Activated CD8-positive, alpha-beta memory T cell treated with anti-CD3 and anti-CD28 coated beads for 36 hours (primary cell): ENCODE data around the gene GABRA5. TPM values are rescaled to one million over a fixed set of nuclear protein-coding genes. Genes with fewer than 3 reads are reported as not detected.
"Not testable (repeated sequence)": the region's sequence is repeated elsewhere in the genome, so short reads cannot be mapped to it uniquely, and the experiment has no call there.

Experiments
- CTCF ChIA-PET: fragments of 350-600 bp; sonication (Branson Sonifier 250); formaldehyde crosslinking; loops from one replicate; lab custom pipeline; 2021; ENCODE audit warnings: antibody characterized with exemption; lab: Charles Lee
- POLR2A ChIA-PET: fragments of 350-600 bp; sonication (Branson Sonifier 250); formaldehyde crosslinking; loops from one replicate; lab custom pipeline; 2021; ENCODE audit warnings: antibody characterized with exemption; lab: Charles Lee
- total RNA-seq, 2 experiments: library from RNA; stranded (reverse); gene quantifications; one replicate each; pipeline ENCODE4 v1.2.3, GENCODE V29; 2021

GABRA5 gene
- total RNA-seq, 2 experiments from 2014 or later: not detected

DNA sequence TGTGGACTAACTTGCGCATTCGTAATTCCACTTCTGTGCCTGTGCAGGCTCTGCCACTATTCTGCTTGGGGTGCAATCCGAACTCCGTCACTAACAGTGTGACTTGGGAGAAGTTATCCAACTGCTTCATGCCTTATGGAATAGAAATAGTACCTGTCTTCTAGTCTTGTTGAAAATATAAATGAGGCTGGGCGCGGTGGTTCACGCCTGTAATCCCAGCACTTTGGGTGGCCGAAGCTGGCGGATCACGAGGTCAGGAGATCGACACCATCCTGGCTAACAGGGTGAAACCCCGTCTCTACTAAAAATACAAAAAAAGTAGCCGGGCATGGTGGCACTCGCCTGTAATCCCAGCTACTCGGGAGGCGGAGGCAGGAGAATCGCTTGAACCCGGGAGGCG lies 28.5 kb downstream of the GABRA5 start:
- POLR2A ChIA-PET, CTCF ChIA-PET: not testable (repeated sequence)

DNA sequence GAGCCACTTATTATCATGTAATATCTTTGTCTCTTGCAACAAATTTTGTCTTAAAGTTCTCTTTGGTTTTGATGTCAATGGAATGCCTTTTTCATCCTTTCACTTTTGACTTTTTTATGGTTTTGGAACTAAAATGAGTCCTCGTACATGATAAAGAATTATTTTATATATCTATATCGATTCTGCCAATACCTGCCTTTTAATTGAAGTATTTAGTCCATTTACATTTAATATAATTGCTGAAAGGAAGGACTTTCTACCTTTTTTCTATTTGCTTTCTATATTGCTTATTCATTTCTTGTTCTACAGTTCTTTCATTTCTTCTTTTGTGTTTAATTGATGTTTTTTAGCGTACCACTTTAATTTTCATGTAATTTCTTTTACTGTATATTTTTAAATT lies 32.8 kb downstream of the GABRA5 start:
- CTCF ChIA-PET: no interaction called here

DNA sequence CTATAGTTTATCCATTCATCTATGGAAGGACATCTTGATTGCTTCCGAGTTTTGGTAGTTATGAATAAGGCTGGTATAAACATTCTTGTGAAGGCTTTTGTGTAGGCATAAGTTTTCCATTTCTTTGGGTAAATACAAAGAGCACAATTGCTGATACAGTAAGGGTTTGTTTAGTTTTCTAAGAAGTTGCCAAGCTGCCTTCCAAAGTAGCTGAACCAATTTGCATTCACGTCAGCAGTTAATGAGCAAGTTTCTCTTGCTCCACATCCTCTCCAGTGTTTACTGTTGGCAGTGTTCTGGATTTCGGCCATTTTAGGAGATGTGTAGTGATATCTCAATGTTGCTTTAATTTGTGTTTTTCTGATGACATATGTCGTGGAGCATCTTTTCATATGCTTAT lies 34.2 kb downstream of the GABRA5 start:
- ChIA-PET POLR2A (no interaction called here), CTCF (no interaction called here)

More for the DNA sequence above, 32.8 kb downstream of the GABRA5 start:
- POLR2A ChIA-PET: no interaction called here

DNA sequence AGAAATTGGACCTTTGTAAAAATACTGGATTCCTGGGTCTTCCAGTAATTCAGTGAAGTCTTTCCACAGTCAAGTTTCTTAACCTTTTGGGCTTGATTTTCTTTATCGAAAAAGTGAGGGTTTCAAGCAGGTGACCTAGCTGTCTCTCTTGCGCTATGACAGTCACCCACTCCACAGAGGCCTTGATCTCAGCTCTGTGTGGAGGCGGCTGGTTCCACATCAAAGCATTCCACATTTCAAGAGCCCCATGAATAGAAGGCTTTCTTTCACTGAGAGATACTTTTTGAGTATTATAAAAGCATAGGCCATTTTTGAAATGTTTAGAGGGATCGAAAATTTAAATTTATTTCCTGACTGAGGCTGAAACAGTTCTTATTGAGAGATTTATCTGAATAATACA lies 43.9 kb downstream of the GABRA5 start:
- CTCF ChIA-PET: no interaction called here
- POLR2A ChIA-PET: no interaction called here

DNA sequence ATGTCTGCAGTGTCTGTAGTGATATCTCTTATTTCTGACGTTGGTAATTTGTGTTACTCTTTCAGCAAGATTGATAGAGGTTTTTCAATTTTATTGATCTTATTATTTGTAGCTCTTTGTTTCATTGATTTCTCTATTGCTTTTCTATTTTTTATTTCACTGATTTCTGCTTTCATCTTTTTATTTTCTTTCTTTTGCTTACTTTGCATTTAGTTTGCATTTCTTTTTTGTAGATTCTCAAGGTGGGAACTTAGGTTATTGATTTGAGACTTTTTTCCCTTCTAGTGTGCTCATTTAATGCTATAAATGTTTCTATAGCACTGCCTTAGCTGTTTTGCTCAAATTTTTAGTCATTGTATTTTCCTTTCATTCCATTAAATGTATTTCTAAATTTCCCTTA lies 54.6 kb downstream of the GABRA5 start:
- ChIA-PET POLR2A (no interaction called here), CTCF (no interaction called here)

DNA sequence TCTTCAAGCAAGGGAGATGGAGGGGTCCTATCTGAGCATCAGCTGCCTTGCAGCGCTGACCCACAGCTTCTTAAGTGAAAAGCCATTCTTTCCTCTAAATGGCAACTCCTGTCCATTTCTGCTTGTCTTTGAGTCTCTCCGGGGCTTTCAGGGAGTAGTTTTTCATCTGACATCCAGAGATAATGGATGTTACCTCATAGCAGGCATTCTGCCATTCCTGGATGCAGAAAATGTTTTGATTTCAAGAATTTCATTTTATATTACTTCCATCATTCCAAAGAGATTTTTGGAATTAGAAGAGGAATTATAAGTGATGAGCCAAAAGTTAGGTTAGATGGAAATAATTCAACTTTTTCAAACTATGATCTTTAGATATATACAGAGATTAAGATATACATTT lies 59.2 kb downstream of the GABRA5 start:
- ChIA-PET CTCF (interaction anchor here (0.5 kb wide), 1 partner anchor 506 kb away, joined by 3 read pairs; no protein-coding TSS in a partner anchor), POLR2A (no interaction called here)

DNA sequence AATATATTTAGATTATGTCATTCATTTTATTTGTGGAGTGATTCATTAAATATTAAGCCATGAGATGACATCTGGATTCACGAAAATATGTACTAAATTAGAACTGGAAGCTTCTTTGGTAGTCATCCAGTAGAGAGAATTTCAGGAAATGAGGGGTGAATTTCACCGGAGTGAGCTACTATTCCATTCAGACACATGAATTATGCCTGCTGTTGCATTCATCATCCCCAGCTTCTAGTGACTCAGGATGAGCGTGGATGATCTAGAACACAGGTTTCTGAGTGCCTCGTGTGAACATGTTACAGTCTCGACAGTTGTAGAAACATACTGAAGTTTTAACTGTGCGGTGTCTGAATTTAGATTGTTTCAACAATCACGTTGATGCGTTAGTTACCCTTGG lies 61.2 kb downstream of the GABRA5 start:
- ChIA-PET CTCF (no interaction called here), POLR2A (no interaction called here)

DNA sequence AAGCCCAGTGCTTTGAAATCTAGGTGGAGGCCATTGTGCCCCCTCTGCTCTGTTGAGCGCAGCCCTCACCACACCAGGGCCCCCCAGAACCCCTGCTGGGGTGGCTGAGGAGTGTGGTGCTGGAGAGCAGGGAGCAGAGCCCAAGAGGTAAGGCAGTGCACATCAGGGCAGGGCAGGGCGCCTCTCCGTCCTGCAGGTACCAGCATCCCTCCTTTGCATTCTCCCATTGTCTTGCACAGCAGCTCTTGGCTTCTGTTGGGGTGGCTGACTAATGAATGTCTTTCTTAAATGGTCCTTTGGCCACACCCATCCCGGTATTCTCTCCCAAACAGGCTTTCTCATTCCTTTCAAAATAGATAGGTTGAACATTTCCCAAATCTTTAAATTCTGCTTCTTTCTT lies 62.7 kb downstream of the GABRA5 start:
- POLR2A ChIA-PET: no interaction called here

DNA sequence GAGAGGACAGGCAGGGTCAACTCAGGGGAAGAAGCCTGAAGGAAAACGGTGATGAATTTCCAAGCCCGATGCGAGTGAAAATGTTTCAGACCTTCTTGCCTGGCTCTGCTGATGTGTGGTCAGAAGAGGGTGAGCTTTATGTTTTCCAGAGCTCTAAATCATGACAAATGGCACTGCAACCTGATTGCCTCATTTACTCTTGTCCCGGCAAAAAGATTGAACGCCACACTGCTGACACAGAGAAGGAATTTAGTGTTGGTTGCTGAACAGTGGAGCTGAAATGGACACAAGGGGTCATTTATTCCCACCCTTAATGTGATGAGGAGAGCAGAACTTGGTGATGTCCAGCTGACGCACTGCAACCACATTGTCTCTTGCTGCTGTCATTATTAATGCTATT lies 68.0 kb downstream of the GABRA5 start:
- ChIA-PET CTCF (no interaction called here), POLR2A (no interaction called here)

More for the DNA sequence above, 62.7 kb downstream of the GABRA5 start:
- CTCF ChIA-PET: no interaction called here

DNA sequence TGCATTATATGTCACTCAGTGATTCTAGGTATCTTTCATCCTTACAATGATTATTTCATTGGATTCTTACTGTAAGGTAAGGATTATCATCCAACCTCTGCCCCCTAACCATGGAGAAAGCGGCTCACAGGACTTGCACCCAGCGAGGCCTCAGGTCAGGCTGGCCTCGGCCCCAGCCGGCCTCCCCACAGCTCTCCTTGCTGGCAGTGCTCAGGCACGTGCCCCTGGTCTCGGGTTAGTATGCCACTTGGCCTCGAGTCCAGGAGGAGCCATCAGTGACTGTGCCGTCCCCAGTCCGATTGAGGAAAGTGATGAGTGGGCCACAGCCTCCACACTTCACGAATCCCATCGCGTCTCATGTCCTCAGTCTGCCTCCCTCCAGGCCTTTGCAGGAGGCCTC lies 68.5 kb downstream of the GABRA5 start:
- CTCF ChIA-PET: no interaction called here
- POLR2A ChIA-PET: no interaction called here

DNA sequence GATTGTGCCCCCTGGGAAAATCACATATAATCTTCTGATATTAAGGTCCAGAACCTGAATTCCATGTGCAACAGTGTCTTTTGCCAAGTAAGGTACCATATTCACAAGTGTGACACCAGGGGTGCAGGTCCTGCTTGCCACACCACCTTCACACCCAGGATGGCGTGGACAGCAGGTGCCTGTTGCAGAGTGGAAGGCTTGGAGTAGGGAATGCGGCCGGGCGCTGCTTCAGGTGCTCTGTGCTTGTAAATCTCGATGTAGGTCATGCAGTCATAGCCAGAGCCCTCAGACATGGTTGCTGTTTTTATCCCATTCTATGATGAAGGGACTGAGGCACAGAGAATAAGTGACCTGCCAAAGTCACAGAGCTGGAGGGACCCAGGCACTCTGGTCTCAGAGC lies 69.6 kb downstream of the GABRA5 start:
- POLR2A ChIA-PET: no interaction called here
- CTCF ChIA-PET: no interaction called here

DNA sequence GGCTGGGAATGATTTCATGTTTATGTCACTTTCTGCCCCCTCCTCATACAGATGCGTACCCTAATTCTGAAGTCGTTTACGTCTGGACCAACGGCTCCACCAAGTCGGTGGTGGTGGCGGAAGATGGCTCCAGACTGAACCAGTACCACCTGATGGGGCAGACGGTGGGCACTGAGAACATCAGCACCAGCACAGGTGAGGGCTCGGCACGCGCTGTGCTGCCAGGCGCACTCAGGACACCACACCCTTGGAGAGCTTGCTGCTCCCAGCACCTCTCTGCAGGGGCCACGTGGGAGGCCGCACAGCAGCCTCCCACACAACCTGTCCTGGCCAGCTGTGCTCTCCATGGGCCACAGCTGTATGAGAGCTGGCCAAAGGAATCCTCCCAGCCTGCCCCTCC lies 70.3 kb downstream of the GABRA5 start:
- POLR2A ChIA-PET: no interaction called here
- CTCF ChIA-PET: no interaction called here

DNA sequence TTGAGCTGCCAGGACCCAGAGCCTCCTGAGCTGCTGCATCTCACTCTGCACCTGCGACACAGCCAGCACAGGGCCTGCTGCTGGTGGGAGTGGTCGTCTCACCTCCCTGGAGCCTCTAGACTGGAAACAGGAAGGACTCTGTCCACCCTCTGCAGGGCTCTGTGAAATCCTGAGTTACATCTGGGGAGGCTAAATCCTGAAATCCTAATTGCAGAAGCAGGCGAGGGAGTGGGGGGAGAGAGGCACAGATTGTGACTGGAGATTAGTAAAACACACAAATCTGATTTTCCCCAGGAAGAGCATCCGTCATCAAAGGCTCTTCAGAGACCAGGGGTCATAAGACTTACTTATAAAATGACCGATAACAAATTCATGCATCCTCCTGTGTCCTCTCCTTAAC lies 72.5 kb downstream of the GABRA5 start:
- CTCF ChIA-PET: no interaction called here
- POLR2A ChIA-PET: no interaction called here

DNA sequence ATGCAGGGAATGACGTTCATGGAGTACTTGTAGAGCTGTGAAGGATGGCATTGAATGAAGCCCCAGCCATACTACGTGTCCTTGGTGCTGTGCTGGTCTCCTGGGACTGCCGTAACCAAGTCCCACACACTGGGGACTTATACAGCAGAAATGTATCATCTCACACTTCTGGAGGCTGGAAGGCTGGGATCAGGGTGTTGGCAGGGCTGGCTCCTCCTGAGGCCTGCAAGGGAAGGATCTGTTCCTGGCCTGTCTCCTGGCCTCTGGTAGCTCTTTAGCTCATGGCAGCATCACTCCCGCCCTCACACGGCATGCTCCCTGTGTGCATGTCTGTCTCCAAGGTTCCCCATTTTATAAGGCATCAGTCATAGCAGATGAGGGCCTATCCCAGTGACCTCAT lies 74.6 kb downstream of the GABRA5 start:
- ChIA-PET CTCF (no interaction called here), POLR2A (no interaction called here)

DNA sequence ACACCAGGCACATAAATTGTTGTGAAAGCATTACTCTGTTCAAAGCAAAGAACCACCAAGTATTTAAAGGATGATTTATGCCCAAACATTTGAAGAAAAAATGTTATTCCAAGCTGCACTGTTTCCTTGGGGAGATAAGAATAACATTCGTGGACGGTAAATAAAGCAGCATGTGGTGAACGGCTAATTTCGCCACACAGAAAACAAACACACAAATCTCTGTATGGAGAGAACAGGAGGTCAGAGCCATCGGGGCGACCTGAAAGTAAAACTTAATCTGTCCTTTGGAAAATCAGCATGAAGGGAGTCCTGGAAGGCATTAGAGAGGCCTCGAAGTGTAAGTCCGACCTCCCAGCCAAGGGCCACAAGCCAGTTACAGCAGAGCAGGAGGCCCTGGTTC lies 77.0 kb downstream of the GABRA5 start:
- POLR2A ChIA-PET: no interaction called here
- CTCF ChIA-PET: no interaction called here

DNA sequence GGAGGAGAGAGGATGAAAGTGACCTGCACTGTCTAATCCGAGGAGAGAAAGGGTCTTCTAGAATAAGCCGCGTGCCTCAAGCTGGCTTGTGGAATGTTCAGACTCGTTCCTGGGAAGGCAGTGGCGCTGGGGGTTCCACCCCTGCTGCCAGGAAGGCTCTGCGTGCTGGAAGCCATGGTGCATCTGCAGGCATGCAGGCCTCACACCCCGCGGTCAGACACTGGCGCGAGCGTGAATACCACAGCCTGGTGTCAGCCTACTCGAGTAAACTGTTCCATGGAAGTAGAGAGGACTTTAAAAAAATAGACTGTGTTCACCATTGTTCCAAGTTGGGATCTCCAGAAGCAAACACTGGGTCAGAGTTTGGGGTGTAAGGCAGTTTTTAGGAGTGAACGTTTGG lies 78.2 kb downstream of the GABRA5 start:
- CTCF ChIA-PET: no interaction called here
- POLR2A ChIA-PET: no interaction called here

DNA sequence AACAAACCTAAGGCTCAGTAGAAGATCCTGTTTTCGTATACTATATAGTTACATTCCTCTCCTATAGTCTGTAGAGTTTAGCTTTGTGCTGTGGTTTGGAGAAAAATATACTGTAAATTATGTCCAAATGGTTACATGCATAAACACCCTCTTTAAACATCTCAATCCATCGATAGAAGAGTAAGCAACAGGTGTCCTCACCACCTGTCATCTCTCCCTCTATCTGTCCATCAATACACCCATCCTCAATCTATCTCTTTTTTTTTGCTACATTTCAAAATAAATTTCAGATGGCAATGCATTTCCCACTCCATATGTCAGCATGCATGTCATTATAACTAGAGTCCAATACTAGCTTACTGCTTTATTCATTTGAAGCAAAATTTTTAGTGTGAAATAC lies 83.1 kb downstream of the GABRA5 start:
- ChIA-PET POLR2A (no interaction called here), CTCF (no interaction called here)

DNA sequence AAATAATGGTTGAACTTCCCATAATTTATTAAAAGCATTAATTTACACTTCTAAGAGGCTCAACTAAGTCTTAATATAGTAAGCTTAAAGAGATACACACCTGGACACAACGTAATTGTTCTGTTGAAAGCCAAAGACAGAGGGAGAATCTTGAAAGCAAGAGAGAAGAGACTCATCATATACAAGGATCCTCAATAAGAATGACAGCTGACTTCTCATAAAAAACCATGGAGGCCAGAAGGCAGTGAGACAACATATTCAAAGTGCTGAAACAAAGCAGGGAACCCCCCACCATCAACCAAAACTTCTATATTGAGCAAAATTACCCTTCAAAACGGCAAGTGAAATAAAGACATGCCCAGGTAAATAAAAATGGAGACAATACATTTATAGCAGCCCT lies 87.5 kb downstream of the GABRA5 start:
- ChIA-PET CTCF (no interaction called here), POLR2A (no interaction called here)

DNA sequence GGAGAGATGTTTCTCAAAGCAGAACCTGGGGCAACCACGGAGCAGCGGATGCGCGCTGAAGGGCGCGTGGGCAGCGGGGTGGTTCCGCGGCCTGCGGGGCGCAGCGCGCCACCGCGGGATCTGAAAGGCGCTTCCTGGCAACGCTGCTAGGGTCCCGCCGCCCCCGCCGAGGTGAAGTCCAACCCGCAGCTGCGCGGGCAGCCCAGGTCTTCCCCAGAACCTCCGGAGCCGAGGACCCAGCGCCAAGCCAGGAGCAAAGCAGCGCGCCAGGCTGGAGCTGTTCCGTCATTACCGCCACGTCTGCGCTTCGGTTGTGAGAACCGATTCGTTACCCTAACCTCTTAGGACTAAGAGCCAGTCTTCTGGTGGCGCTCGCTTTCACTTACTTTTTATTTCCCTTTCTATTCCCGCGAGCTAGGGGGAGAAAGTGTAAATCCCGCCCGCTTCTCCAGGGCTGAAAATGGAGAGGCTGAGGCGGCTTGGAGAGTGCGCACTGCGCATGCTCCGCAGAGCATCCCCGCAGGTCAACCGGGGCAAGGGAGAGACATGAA lies 100.9 kb downstream of the GABRA5 start:
- CTCF ChIA-PET: no interaction called here

DNA sequence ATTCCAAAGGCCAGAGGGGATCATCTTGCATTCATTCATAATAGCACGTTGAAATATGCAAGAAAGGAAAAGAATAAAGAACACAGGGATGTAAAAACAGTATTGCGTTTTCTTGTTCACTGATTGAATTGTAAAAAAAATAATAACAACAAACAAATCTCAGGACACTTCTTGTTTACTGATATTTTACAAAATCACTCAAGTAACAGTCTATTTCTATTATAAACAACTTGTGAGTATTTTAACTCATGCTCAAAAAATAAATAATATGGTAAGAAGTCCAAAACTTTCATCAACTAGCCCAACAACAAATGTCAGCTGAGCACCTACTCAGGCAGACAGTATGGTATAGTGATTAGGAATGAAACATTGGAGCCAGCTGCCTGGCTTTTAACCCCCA lies 101.9 kb downstream of the GABRA5 start:
- ChIA-PET POLR2A (no interaction called here), CTCF (no interaction called here)

More for the DNA sequence above, 100.9 kb downstream of the GABRA5 start:
- POLR2A ChIA-PET: no interaction called here

DNA sequence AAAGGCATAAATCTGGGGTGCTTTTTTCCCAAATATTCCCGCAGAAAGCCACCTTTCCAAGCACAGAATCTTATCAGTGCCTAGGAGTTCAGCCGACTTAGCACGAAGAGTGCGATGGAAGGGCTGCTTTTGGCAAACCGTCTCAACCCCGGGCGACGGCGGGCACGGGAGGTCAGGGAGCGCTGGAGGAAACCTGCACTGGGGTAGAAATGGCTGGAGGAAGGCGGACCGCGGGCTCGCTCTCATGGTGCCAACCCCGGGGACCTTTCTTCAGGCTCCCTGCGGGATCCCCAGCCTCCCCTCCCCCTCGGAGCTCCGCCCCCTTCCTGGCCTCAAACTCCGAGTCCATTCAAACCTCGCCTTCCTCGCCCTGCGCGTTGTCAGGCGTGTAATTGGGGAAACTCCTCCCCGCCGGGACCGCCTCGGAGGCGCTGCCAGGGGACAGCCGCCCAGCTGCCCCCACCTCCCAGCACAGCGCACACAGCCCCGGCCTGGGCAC lies 103.9 kb downstream of the GABRA5 start, which contains the start of gene GABRG3:
TSS of gene GABRG3 (plus strand) at position 470 of the 499 bp plus-strand sequence.
- ChIA-PET CTCF (no interaction called here), POLR2A (no interaction called here)
